Coronary artery (tissue), 2 donors: ENCODE results near the gene FAM114A1.

Experiments used
- DNase-seq: peaks from one replicate; pipeline ENCODE4 v3.0.0-alpha.2; 2017; ENCODE audit warnings: low spot score
- H3K27ac ChIP-seq, 2 donors: fragments of 200-600 bp; sonication (generic); one replicate each; pipeline ENCODE4 v1.5.1; 2016 to 2019
- H3K4me3 ChIP-seq: fragments of 200-600 bp; sonication (generic); 2 replicates; pipeline ENCODE4 v1.5.1; 2016; ENCODE audit warnings: mild to moderate bottlenecking, moderate library complexity
- TF ChIP-seq, protein P1 (sequence below): fragments of 200-600 bp; sonication (generic); IDR thresholded peaks from one replicate; pipeline ENCODE4 v1.5.1; 2019; ENCODE audit warnings: antibody characterized with exemption

The FAM114A1 gene

GRCh38 chr4:38837849-38838248, 29.8 kb upstream of the FAM114A1 start:
- Histone ChIP-seq H3K4me3 (no peak overlapping the region), H3K27ac (no peak overlapping the region)
- no peak for DNase-seq
- TF ChIP-seq, protein P1, sequence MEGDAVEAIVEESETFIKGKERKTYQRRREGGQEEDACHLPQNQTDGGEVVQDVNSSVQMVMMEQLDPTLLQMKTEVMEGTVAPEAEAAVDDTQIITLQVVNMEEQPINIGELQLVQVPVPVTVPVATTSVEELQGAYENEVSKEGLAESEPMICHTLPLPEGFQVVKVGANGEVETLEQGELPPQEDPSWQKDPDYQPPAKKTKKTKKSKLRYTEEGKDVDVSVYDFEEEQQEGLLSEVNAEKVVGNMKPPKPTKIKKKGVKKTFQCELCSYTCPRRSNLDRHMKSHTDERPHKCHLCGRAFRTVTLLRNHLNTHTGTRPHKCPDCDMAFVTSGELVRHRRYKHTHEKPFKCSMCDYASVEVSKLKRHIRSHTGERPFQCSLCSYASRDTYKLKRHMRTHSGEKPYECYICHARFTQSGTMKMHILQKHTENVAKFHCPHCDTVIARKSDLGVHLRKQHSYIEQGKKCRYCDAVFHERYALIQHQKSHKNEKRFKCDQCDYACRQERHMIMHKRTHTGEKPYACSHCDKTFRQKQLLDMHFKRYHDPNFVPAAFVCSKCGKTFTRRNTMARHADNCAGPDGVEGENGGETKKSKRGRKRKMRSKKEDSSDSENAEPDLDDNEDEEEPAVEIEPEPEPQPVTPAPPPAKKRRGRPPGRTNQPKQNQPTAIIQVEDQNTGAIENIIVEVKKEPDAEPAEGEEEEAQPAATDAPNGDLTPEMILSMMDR, result no peak

DNA sequence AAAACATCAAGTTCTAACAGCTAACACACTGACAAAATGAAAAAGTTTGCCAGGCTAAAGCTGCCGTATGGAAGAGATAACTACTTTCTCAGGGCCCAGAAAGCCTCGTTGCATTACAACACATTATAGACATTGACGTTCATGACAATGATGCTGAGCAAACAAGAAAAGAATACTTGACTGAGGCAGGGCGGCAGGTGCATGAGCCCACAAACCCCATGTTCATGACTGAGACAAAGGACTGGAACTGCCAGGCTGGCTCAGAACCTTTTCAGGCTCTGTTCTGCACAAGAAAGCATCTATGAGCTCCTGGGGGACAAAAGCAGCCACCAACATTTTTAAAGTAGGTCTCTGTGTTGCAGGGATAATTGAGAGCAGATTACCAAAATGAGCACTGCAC, 24.6 kb upstream of the FAM114A1 start:
- no peak for DNase-seq
- TF ChIP-seq, protein P1, result no peak
- no peak overlapping the region for H3K4me3 ChIP-seq
- no peak overlapping the region for H3K27ac ChIP-seq

DNA sequence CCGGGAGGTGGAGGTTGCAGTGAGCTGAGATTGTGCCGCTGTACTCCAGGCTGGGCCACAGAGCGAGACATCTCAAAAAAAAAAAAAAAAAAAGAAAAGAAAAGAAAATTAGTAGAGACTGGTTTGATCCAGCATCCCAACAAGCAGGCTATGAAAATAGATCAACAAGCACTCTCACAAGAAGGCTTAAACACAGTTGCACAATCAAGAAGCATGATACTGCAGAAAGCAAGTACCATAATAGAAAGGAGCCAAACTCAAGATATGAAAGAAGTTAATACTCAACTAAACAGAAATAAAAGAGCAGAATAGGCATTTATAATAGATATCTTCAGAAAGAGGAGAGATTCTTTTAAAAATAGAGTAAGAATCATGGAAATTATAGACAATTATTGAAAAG, 21.6 kb upstream of the FAM114A1 start:
- DNase-seq, result no peak
- TF ChIP-seq, protein P1, result no peak
- H3K27ac ChIP-seq, result no peak overlapping the region
- H3K4me3 ChIP-seq, result no peak overlapping the region

GRCh38 chr4:38855466-38855865, 12.1 kb upstream of the FAM114A1 start:
- no peak for DNase-seq
- H3K4me3 ChIP-seq, result no peak overlapping the region
- TF ChIP-seq, protein P1, result no peak
- H3K27ac ChIP-seq, result no peak overlapping the region

GRCh38 chr4:38856046-38856445, 11.6 kb upstream of the FAM114A1 start:
- TF ChIP-seq, protein P1, result no peak
- Histone ChIP-seq H3K4me3 (peak overlapping the region; percentile 50), H3K27ac (peak overlapping the region in 1 of 2 donors; percentile 58)
- DNase-seq, result no peak

- TF ChIP-seq, protein P1, result peak; percentile 32
- peak within 1 kb of the TSS; percentile 50 for H3K4me3 ChIP-seq
- DNase-seq, result no peak
Measured at GRCh38 chr4:38856524-38857337, 10.9 kb upstream of the FAM114A1 start, which contains the start of gene TLR6. TSS of gene TLR6 (minus strand) at chr4:38856817. CDS start at chr4:38829473, 27,344 bp downstream.

More at GRCh38 chr4:38856524-38857337, 10.9 kb upstream of the FAM114A1 start, which contains the start of gene TLR6:
- H3K27ac ChIP-seq, result peak within 1 kb of the TSS in 1 of 2 donors; percentile 70
